Measurements from ENCODE around the gene ANKRD60. TPM values are rescaled to one million over a fixed set of nuclear protein-coding genes. Genes with fewer than 3 reads are reported as not detected.

ANKRD60 gene
- total and polyA plus RNA-seq, 2 donors (not counting 1 experiment from before 2014, with no cell fraction given) = 0.27 TPM; not detected in 1

DNA sequence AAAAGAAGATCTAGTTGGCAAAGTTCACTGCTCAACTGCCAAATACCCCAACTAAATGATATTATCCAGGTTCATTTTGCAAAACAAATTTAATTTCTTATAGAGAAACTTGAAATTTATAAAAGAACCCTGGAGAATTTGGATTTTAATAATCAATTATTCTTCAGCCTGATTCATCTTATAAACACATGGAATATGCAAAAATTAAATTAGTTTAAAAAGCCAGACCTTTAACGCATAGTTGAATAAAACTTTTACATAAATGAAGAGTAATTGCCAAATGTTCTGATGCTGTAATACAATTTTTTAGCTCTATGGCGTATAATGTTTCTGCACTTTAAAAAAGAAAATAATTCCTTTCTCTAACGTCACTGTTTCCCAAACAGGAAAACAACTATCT is 33.2 kb upstream of the ANKRD60 start:
- DNase-seq (no peak), ATAC-seq (ENCODE audit: low read depth) (no peak)
- no peak for TF ChIP-seq CTCF (IDR thresholded peaks at IDR 0.05)
- no peak for TF ChIP-seq EZH2 (IDR thresholded peaks at IDR 0.05; ENCODE audit: borderline replicate concordance, insufficient read depth, low read depth, low read length, poor library complexity, severe bottlenecking)
- H3K27ac Mint-ChIP-seq = no peak overlapping the region
- intact Hi-C loops (cut with micrococcal nuclease) = no loop called here
- H3K9me3 ChIP-seq (ENCODE audit: control extremely low read depth in 1 of 3, control insufficient read depth in 2 of 3, insufficient read depth in 1 of 3, low read length in 2 of 3) = no peaks in the 10 kb centered on the region
- peaks cover 22% of the 10 kb centered on the region for H3K4me1 Mint-ChIP-seq
- ChIA-PET CTCF (no interaction called here), POLR2A (no interaction called here)
- H3K27me3 Mint-ChIP-seq = no peaks in the 10 kb centered on the region
- no CpG with 5 or more reads among the region's 3 CpGs for WGBS (ENCODE audit: insufficient coverage)
- no peak overlapping the region for H3K27ac ChIP-seq (ENCODE audit: low read length in 2 of 2)
- no peak overlapping the region for H3K4me2 ChIP-seq (replicated peaks; ENCODE audit: low read depth, low read length, poor library complexity, severe bottlenecking)
- no peaks in the 10 kb centered on the region for H3K79me2 ChIP-seq (ENCODE audit: control insufficient read depth, insufficient read depth, low read length)
- no peak overlapping the region for H3K4me3 ChIP-seq (ENCODE audit: control extremely low read depth in 1 of 5, extremely low read depth in 1 of 5, insufficient read depth in 1 of 5, low read depth in 2 of 5, low read length in 4 of 5)
- H3K36me3 ChIP-seq (replicated peaks in 1 of 2; ENCODE audit: control extremely low read depth in 1 of 2, control insufficient read depth in 1 of 2, extremely low read depth in 1 of 2, insufficient read depth in 2 of 2, low read length in 1 of 2) = peaks cover 0 to 48% of the 10 kb centered on the region in 2 experiments
- peaks cover 5 to 6% of the 10 kb centered on the region in 2 donors for H3K4me1 ChIP-seq (ENCODE audit: control insufficient read depth in 2 of 2, insufficient read depth in 2 of 2, low read length in 2 of 2)
- no peaks in the 10 kb centered on the region for H3K27me3 ChIP-seq (replicated peaks in 1 of 4; ENCODE audit: control extremely low read depth in 1 of 4, control insufficient read depth in 3 of 4, insufficient read depth in 4 of 4, low read length in 3 of 4)
- H3K9ac ChIP-seq (ENCODE audit: low read length) = no peak overlapping the region
- H4K20me1 ChIP-seq (ENCODE audit: control insufficient read depth, insufficient read depth, low read length, poor library complexity, severe bottlenecking) = peaks cover 6% of the 10 kb centered on the region
- no peaks in the 10 kb centered on the region for H3K9me3 Mint-ChIP-seq (ENCODE audit: insufficient read depth)
- no peak overlapping the region for H2AFZ ChIP-seq (ENCODE audit: insufficient read depth, low read depth, low read length, poor library complexity, severe bottlenecking)
- no peak overlapping the region for H3K4me3 Mint-ChIP-seq

DNA sequence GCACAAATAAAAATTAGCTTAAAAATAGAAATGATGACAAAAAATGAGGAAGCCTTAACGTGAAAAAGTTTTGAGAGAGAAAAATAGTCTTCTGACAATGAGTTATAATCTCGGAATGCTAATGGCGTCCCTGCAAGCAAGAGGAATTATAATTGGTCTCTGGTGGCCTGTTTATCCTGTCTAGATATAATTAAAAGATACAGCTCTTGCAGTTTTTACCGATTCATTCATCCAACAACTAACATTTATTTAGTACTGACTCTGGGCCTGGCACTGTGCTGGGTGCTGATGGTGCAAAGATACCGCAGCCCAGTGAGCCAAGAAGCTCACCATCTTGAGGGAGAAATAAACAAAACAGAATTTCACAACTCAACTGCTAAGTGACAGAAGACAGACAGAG is 31.6 kb upstream of the ANKRD60 start:
- Histone ChIP-seq H3K4me3 (ENCODE audit: control extremely low read depth in 1 of 5, extremely low read depth in 1 of 5, insufficient read depth in 1 of 5, low read depth in 2 of 5, low read length in 4 of 5) (no peak overlapping the region), H3K27ac (ENCODE audit: low read length in 2 of 2) (no peak overlapping the region), H3K27me3 (replicated peaks in 1 of 4; ENCODE audit: control extremely low read depth in 1 of 4, control insufficient read depth in 3 of 4, insufficient read depth in 4 of 4, low read length in 3 of 4) (no peaks in the 10 kb centered on the region), H3K9me3 (ENCODE audit: control extremely low read depth in 1 of 3, control insufficient read depth in 2 of 3, insufficient read depth in 1 of 3, low read length in 2 of 3) (no peaks in the 10 kb centered on the region), H3K4me2 (replicated peaks; ENCODE audit: low read depth, low read length, poor library complexity, severe bottlenecking) (no peak overlapping the region), H3K9ac (ENCODE audit: low read length) (no peak overlapping the region), H2AFZ (ENCODE audit: insufficient read depth, low read depth, low read length, poor library complexity, severe bottlenecking) (no peak overlapping the region), H3K4me1 (ENCODE audit: control insufficient read depth in 2 of 2, insufficient read depth in 2 of 2, low read length in 2 of 2) (peaks cover 5 to 6% of the 10 kb centered on the region in 2 donors), H4K20me1 (ENCODE audit: control insufficient read depth, insufficient read depth, low read length, poor library complexity, severe bottlenecking) (peaks cover 6% of the 10 kb centered on the region), H3K36me3 (replicated peaks in 1 of 2; ENCODE audit: control extremely low read depth in 1 of 2, control insufficient read depth in 1 of 2, extremely low read depth in 1 of 2, insufficient read depth in 2 of 2, low read length in 1 of 2) (peaks cover 0 to 34% of the 10 kb centered on the region in 2 experiments), H3K79me2 (ENCODE audit: control insufficient read depth, insufficient read depth, low read length) (no peaks in the 10 kb centered on the region)
- POLR2A ChIA-PET = no interaction called here
- peaks cover 22% of the 10 kb centered on the region for H3K4me1 Mint-ChIP-seq
- CTCF ChIA-PET = interaction anchor here (1.1 kb wide), 1 partner anchor 188 kb away, joined by 3 read pairs; no protein-coding TSS in a partner anchor
- ATAC-seq (ENCODE audit: low read depth) = no peak
- TF ChIP-seq CTCF (IDR thresholded peaks at IDR 0.05) = no peak
- TF ChIP-seq EZH2 (IDR thresholded peaks at IDR 0.05; ENCODE audit: borderline replicate concordance, insufficient read depth, low read depth, low read length, poor library complexity, severe bottlenecking) = no peak
- DNase-seq = no peak
- intact Hi-C loops (cut with micrococcal nuclease) = no loop called here
- WGBS (ENCODE audit: insufficient coverage) = no CpG with 5 or more reads among the region's 5 CpGs
- no peak overlapping the region for H3K4me3 Mint-ChIP-seq
- H3K27ac Mint-ChIP-seq = no peak overlapping the region
- H3K27me3 Mint-ChIP-seq = no peaks in the 10 kb centered on the region
- H3K9me3 Mint-ChIP-seq (ENCODE audit: insufficient read depth) = no peaks in the 10 kb centered on the region

Data from B cell (primary cell).